GM23338 (cell line): ENCODE measurements around the gene TNS1. TPM values are rescaled to one million over a fixed set of nuclear protein-coding genes. Genes with fewer than 3 reads are reported as not detected.

Experiments used
- ATAC-seq: fragments of 200-7000 bp; cut with Tn5 transposase; 3 replicates; pipeline ENCODE4 v1.9.1; 2020
- DNase-seq: peaks from one replicate; pipeline ENCODE4 v3.0.0-alpha.2; 2015; ENCODE audit warnings: low spot score
- H2AFZ ChIP-seq: fragments of 200-600 bp; sonication (generic); 2 replicates; pipeline ENCODE4 v1.8.0; 2016; ENCODE audit warnings: antibody characterized with exemption, mild to moderate bottlenecking, moderate library complexity
- H3F3A ChIP-seq: fragments of 200-600 bp; sonication (generic); replicated peaks from 2 replicates; pipeline ENCODE4 v1.8.0; 2017; ENCODE audit warnings: antibody characterized with exemption, mixed run types, low read depth
- H3K27ac ChIP-seq: fragments of 200-600 bp; sonication (generic); 2 replicates; pipeline ENCODE4 v1.6.1; 2016; ENCODE audit warnings: low read depth
- H3K27me3 ChIP-seq: fragments of 200-600 bp; sonication (generic); 2 replicates; pipeline ENCODE4 v1.8.0; 2016; ENCODE audit warnings: mild to moderate bottlenecking, mixed run types, moderate library complexity; ENCODE audit not compliant: insufficient read depth
- H3K36me3 ChIP-seq: fragments of 200-600 bp; sonication (generic); 2 replicates; pipeline ENCODE4 v1.8.0; 2016; ENCODE audit warnings: mild to moderate bottlenecking; ENCODE audit not compliant: insufficient read depth
- H3K4me1 ChIP-seq: fragments of 200-600 bp; sonication (generic); 2 replicates; pipeline ENCODE4 v1.8.0; 2016; ENCODE audit warnings: mild to moderate bottlenecking, moderate library complexity; ENCODE audit not compliant: insufficient read depth
- H3K4me2 ChIP-seq: fragments of 200-600 bp; sonication (generic); 2 replicates; pipeline ENCODE4 v1.7.1; 2017; ENCODE audit warnings: mixed run types
- H3K4me3 ChIP-seq: fragments of 200-600 bp; sonication (generic); 2 replicates; pipeline ENCODE4 v1.6.1; 2016; ENCODE audit warnings: mixed run types
- H3K79me2 ChIP-seq: fragments of 200-600 bp; sonication (generic); replicated peaks from 2 replicates; pipeline ENCODE4 v1.8.0; 2017; ENCODE audit warnings: mild to moderate bottlenecking; ENCODE audit not compliant: insufficient read depth
- H3K9me2 ChIP-seq: fragments of 200-600 bp; sonication (generic); 2 replicates; pipeline ENCODE4 v1.8.0; 2017; ENCODE audit not compliant: insufficient read depth
- H4K20me1 ChIP-seq: fragments of 200-600 bp; sonication (generic); replicated peaks from 2 replicates; pipeline ENCODE4 v1.8.0; 2017; ENCODE audit warnings: mild to moderate bottlenecking; ENCODE audit not compliant: insufficient read depth
- H3K27ac Mint-ChIP-seq: 2 replicates; pipeline ENCODE4 v1.8.0; 2020; ENCODE audit warnings: inconsistent platforms, mild to moderate bottlenecking, moderate library complexity, mixed read lengths
- H3K27me3 Mint-ChIP-seq: 3 replicates; pipeline ENCODE4 v1.8.0; 2022; ENCODE audit warnings: low read depth, mild to moderate bottlenecking, moderate library complexity, mixed read lengths, inconsistent platforms; ENCODE audit not compliant: insufficient read depth, poor library complexity
- H3K36me3 Mint-ChIP-seq: 3 replicates; pipeline ENCODE4 v1.8.0; 2021; ENCODE audit warnings: low read depth, mild to moderate bottlenecking, inconsistent platforms, moderate library complexity, mixed read lengths
- H3K4me1 Mint-ChIP-seq: 3 replicates; pipeline ENCODE4 v1.8.0; 2020; ENCODE audit warnings: mild to moderate bottlenecking, inconsistent platforms, mixed read lengths
- H3K4me3 Mint-ChIP-seq: 3 replicates; pipeline ENCODE4 v1.8.0; 2021; ENCODE audit warnings: moderate library complexity, mild to moderate bottlenecking, inconsistent platforms, mixed read lengths
- H3K9me3 Mint-ChIP-seq: 3 replicates; pipeline ENCODE4 v1.8.0; 2020; ENCODE audit warnings: moderate library complexity, mild to moderate bottlenecking, inconsistent platforms, mixed read lengths
- EZH2 ChIP-seq: fragments of 200-600 bp; sonication (generic); IDR thresholded peaks from one replicate; pipeline ENCODE4 v1.8.0; 2017; ENCODE audit warnings: antibody characterized with exemption, mild to moderate bottlenecking, low read depth; ENCODE audit not compliant: unreplicated experiment
- EZH2phosphoT487 ChIP-seq: fragments of 200-600 bp; sonication (generic); IDR thresholded peaks from one replicate; pipeline ENCODE4 v1.8.1; 2018; ENCODE audit warnings: antibody characterized with exemption; ENCODE audit not compliant: unreplicated experiment
- JUNB ChIP-seq: IDR thresholded peaks from one replicate; pipeline ENCODE4 v1.6.1; 2016; ENCODE audit warnings: antibody characterized with exemption; ENCODE audit not compliant: unreplicated experiment
- NANOG ChIP-seq: IDR thresholded peaks from 2 replicates; pipeline ENCODE4 v1.6.1; 2016; ENCODE audit warnings: antibody characterized with exemption, borderline replicate concordance
- POLR2AphosphoS5 ChIP-seq: IDR thresholded peaks from 2 replicates; pipeline ENCODE4 v1.6.1; 2016; ENCODE audit warnings: antibody characterized with exemption, low read depth
- ZNF114 ChIP-seq: fragments of 250-450 bp; sonication (Bioruptor Pico); IDR thresholded peaks from 2 replicates; pipeline ENCODE4 v1.5.0; 2020; ENCODE audit warnings: mild to moderate bottlenecking, moderate library complexity
- polyA plus RNA-seq: library from polyadenylated mRNA; unstranded; fragments of >200 nt; fragmentation: Nextera tagmentation; extraction: Ambion mirVana; gene quantifications from 2 replicates; pipeline ENCODE4 v1.2.1, GENCODE V29; 2016
- total RNA-seq: library from RNA; depleted of rRNA; stranded (reverse); fragments of >200 nt; shearing (Covaris generic); gene quantifications from 2 replicates; pipeline ENCODE4 v1.2.3, GENCODE V29; 2014
- TF ChIP-seq, protein P1 (sequence below): fragments of 250-450 bp; sonication (Bioruptor Pico); IDR thresholded peaks from 2 replicates; pipeline ENCODE4 v1.5.0; 2020; ENCODE audit warnings: mild to moderate bottlenecking, moderate library complexity
- TF ChIP-seq, protein P2 (sequence below), 2 experiments: fragments of 200-600 bp in 1 of 2; sonication (generic) in 1 of 2; conservative IDR thresholded peaks; 2 replicates each; pipeline versions ENCODE4 v1.5.1 to v1.6.1; 2016 to 2017; ENCODE audit warnings: antibody characterized with exemption in 2 of 2, low read depth in 2 of 2, mild to moderate bottlenecking in 2 of 2, moderate library complexity in 1 of 2

TNS1 gene
- total and polyA plus RNA-seq, 2 experiments from 2014 or later: 2.0 to 7.4 TPM

DNA sequence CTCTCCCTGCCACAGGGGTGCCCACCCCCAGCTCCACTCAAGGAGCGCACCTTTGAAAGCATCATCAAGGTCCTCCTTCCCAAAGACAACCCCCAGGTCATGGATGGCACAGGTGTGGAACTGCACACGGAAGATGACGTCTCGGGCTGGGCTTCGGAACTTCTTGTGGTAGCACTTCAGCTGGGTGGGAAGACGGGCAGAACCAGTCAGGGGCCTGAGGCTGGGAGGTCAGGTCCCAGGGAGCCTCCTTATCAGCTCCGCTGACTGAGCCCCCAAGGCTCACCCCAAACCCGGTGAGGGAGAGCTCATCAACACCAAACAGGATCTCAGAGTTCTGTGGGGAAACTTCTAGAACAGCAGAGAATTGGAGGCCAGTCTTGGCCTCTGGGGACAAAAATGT lies 117.8 kb downstream of the TNS1 start (continued):
- TF ChIP-seq, protein P1, sequence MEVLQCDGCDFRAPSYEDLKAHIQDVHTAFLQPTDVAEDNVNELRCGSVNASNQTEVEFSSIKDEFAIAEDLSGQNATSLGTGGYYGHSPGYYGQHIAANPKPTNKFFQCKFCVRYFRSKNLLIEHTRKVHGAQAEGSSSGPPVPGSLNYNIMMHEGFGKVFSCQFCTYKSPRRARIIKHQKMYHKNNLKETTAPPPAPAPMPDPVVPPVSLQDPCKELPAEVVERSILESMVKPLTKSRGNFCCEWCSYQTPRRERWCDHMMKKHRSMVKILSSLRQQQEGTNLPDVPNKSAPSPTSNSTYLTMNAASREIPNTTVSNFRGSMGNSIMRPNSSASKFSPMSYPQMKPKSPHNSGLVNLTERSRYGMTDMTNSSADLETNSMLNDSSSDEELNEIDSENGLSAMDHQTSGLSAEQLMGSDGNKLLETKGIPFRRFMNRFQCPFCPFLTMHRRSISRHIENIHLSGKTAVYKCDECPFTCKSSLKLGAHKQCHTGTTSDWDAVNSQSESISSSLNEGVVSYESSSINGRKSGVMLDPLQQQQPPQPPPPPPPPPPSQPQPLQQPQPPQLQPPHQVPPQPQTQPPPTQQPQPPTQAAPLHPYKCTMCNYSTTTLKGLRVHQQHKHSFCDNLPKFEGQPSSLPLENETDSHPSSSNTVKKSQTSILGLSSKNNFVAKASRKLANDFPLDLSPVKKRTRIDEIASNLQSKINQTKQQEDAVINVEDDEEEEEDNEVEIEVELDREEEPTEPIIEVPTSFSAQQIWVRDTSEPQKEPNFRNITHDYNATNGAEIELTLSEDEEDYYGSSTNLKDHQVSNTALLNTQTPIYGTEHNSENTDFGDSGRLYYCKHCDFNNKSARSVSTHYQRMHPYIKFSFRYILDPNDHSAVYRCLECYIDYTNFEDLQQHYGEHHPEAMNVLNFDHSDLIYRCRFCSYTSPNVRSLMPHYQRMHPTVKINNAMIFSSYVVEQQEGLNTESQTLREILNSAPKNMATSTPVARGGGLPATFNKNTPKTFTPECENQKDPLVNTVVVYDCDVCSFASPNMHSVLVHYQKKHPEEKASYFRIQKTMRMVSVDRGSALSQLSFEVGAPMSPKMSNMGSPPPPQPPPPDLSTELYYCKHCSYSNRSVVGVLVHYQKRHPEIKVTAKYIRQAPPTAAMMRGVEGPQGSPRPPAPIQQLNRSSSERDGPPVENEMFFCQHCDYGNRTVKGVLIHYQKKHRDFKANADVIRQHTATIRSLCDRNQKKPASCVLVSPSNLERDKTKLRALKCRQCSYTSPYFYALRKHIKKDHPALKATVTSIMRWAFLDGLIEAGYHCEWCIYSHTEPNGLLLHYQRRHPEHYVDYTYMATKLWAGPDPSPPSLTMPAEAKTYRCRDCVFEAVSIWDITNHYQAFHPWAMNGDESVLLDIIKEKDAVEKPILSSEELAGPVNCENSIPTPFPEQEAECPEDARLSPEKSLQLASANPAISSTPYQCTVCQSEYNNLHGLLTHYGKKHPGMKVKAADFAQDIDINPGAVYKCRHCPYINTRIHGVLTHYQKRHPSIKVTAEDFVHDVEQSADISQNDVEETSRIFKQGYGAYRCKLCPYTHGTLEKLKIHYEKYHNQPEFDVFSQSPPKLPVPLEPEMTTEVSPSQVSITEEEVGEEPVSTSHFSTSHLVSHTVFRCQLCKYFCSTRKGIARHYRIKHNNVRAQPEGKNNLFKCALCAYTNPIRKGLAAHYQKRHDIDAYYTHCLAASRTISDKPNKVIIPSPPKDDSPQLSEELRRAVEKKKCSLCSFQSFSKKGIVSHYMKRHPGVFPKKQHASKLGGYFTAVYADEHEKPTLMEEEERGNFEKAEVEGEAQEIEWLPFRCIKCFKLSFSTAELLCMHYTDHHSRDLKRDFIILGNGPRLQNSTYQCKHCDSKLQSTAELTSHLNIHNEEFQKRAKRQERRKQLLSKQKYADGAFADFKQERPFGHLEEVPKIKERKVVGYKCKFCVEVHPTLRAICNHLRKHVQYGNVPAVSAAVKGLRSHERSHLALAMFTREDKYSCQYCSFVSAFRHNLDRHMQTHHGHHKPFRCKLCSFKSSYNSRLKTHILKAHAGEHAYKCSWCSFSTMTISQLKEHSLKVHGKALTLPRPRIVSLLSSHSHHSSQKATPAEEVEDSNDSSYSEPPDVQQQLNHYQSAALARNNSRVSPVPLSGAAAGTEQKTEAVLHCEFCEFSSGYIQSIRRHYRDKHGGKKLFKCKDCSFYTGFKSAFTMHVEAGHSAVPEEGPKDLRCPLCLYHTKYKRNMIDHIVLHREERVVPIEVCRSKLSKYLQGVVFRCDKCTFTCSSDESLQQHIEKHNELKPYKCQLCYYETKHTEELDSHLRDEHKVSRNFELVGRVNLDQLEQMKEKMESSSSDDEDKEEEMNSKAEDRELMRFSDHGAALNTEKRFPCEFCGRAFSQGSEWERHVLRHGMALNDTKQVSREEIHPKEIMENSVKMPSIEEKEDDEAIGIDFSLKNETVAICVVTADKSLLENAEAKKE (CRISPR knock-in tag): no peak
- no peak for TF ChIP-seq EZH2

DNA sequence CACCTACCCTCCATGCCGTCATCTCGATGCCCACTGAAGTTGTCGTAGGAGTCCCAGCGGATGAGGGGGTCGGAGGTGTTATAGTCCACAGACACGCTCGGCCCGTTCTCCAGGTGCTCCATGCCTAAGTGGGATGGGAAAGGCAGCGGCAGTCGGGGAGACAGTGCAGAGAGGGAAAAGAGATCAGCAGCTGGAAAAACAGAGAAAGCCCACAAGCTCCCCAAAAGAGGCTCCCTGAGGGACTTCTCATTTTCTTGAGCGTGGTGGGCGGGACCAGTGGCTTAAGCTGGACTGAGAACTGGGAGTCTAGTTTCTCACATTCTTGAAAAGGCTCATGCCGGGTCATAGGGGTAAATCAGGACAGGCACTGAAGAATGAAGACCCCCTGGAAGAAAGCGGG lies 121.9 kb downstream of the TNS1 start:
- no peak for ATAC-seq
- H3K9me3 Mint-ChIP-seq: no peaks in the 10 kb centered on the region
- no peak for DNase-seq
- H3K9me2 ChIP-seq: no peaks in the 10 kb centered on the region
- no peak overlapping the region for H3K27ac ChIP-seq
- peaks cover 3% of the 10 kb centered on the region for H3K27me3 Mint-ChIP-seq
- no peak overlapping the region for H3K27ac Mint-ChIP-seq
- H3K4me3 ChIP-seq: no peak overlapping the region
- no peak overlapping the region for H3K4me2 ChIP-seq
- H3K4me1 ChIP-seq: no peaks in the 10 kb centered on the region
- no peak overlapping the region for H3K4me3 Mint-ChIP-seq
- H3K4me1 Mint-ChIP-seq: peaks cover 14% of the 10 kb centered on the region; the same call in 2 of the 3 replicates
- no peaks in the 10 kb centered on the region for H4K20me1 ChIP-seq
- no peaks in the 10 kb centered on the region for H3K79me2 ChIP-seq
- H2AFZ ChIP-seq: no peak overlapping the region
- H3K27me3 ChIP-seq: no peaks in the 10 kb centered on the region
- H3K36me3 Mint-ChIP-seq: no peaks in the 10 kb centered on the region
- no peaks in the 10 kb centered on the region for H3K36me3 ChIP-seq
- no peaks in the 10 kb centered on the region for H3F3A ChIP-seq
- TF ChIP-seq POLR2AphosphoS5 (no peak), EZH2phosphoT487 (no peak), EZH2 (no peak), JUNB (no peak), NANOG (no peak), ZNF114 (CRISPR knock-in tag) (no peak)
- TF ChIP-seq, protein P1 (CRISPR knock-in tag): no peak
- TF ChIP-seq, protein P2, sequence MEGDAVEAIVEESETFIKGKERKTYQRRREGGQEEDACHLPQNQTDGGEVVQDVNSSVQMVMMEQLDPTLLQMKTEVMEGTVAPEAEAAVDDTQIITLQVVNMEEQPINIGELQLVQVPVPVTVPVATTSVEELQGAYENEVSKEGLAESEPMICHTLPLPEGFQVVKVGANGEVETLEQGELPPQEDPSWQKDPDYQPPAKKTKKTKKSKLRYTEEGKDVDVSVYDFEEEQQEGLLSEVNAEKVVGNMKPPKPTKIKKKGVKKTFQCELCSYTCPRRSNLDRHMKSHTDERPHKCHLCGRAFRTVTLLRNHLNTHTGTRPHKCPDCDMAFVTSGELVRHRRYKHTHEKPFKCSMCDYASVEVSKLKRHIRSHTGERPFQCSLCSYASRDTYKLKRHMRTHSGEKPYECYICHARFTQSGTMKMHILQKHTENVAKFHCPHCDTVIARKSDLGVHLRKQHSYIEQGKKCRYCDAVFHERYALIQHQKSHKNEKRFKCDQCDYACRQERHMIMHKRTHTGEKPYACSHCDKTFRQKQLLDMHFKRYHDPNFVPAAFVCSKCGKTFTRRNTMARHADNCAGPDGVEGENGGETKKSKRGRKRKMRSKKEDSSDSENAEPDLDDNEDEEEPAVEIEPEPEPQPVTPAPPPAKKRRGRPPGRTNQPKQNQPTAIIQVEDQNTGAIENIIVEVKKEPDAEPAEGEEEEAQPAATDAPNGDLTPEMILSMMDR (conservative IDR thresholded peaks at IDR 0.05; ENCODE audit: low read depth in 2 of 2): no peak
